ENCODE results near the gene RPS21.
"Not testable (repeated sequence)": the region's sequence is repeated elsewhere in the genome, so short reads cannot be mapped to it uniquely, and the experiment has no call there.

Gene RPS21

DNA sequence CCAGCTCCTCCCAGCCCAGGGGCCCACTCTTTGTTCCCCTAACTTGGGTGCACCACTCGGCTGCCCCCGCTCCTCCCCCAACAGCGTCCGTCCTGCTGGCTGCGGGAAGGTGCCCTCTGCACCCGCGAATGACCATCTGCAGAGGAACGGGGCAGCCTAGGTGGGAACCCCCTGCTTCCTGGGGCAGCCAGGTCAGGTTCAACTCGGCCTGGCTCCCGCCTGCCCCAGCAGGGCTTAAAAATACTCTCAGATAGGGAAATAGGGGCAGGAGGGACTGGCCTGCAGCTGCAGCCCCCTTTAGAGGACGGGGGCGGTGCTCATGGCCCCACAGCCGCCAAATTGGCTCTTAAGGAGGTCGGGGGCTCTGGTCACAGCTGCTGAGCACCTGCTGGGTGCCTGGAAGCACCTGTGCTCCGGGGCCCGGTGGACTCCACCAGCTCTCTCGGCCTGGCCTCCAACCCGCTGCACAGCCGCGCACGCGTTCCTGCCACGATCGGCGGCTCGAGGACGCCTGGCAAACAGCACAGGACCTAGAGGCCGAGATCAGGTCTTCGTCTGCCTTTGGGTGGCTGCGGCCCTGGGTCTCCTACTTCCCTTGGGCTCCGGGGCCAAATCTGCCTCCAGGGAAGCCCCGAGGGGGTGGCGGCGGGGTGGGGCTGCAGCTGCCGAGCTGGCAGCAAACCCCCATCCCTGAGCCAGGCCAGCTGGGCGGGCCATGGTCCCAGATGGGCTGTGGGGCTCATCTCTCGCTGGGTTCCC is 19.1 kb upstream of the RPS21 start:
- Mint-ChIP-seq H3K27me3 (peaks cover 2% of the 10 kb centered on the region), H3K4me3 (peak overlapping the region; percentile 66), H3K36me3 (no peaks in the 10 kb centered on the region), H3K4me1 (ENCODE audit: low read depth) (peaks cover 6% of the 10 kb centered on the region), H3K9me3 (ENCODE audit: low read depth) (no peaks in the 10 kb centered on the region), H3K27ac (no peak overlapping the region)

DNA sequence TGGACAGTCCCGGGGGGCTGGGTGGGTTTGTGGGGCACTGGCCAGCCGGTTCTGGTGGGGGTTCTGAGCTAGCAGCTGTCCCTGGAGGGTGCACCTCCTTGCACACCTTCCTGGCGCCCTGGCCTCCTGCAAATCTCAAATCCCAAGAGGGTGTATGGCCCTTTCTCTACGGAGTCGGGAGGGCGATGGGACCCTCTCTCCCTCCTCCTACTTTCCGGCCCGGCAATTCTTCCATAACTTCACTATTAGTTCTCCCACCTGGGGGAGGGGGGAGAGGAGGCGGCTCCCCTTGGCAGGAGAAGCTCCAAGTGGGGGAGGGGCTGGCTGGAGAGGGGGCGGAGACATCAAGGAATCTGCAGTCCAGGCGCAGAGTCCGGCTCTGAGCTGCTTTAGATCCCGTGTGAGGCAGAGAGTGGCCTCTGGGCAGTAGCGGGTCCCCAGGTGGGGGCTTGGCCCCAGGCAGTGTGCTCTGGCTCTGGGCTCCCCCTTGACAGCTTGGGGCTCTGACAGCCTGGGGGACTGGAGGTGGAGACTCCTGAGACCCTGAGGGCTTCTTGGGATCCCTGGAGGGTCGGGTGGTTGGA is 18.4 kb upstream of the RPS21 start:
- Mint-ChIP-seq H3K4me1 (ENCODE audit: low read depth) (peaks cover 6% of the 10 kb centered on the region), H3K4me3 (peak overlapping the region; percentile 10), H3K27ac (no peak overlapping the region), H3K36me3 (no peaks in the 10 kb centered on the region), H3K27me3 (peaks cover 2% of the 10 kb centered on the region), H3K9me3 (ENCODE audit: low read depth) (no peaks in the 10 kb centered on the region)

DNA sequence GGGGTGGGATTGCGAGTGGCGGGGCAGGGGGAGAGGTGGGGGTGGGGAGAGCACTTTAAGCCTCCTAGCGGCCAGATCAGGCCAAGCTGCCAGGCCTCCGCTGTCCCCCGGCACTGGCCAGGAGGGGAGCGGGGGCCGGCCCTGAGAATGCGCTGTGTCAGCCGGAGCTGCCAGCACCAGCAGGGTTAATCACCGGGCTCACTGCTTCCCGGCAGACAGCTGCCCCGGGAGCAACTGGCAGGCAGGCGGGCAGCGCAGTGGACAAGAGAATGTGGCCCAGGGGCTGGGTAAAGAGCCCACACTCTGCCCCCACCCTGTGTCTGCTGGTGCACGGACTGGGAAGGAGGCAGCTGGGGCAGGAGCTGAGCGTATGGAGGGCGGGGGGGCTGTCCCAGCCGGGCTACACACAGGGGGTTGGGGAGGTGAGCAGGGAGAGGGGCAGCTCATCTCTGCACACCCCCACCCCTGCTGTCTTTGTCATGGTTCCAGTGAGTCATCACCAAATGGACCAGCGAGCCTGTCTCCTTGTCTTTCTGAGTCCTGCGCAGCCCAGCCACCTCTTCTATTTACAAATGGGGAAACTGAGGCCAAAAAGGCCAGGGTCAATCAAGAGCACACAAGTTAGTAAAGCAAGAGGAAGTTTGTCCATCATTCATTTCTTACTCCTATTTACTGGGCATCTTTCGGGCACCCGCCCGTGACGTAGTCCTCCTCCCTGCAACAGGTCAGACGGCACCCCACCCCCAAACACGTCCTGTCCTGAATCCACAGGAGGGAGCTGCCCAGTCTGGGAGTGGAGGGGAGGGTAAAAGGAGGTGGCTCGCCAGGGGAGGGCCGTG is 17.7 kb upstream of the RPS21 start:
- Mint-ChIP-seq H3K9me3 (ENCODE audit: low read depth) (no peaks in the 10 kb centered on the region), H3K36me3 (no peaks in the 10 kb centered on the region), H3K27me3 (peaks cover 2% of the 10 kb centered on the region), H3K4me1 (ENCODE audit: low read depth) (peaks cover 6% of the 10 kb centered on the region), H3K27ac (no peak overlapping the region), H3K4me3 (no peak overlapping the region)

DNA sequence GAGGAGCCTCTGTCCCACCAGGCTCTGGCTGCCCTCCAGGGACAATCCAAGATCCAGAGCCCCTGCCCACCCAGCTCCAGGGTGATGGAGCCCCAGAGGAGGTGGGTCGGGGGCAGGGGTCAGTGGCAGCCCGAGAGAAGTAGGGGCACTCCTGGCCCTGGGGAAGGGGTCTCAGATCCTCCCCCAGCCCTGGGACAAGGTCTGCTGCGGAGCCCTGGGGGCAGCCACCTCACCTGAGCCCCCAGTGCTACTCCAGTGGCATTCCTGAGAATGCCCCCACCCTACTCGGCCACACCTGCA is 17.1 kb upstream of the RPS21 start:
- Mint-ChIP-seq H3K4me1 (ENCODE audit: low read depth) (peaks cover 6% of the 10 kb centered on the region), H3K27me3 (peaks cover 2% of the 10 kb centered on the region), H3K36me3 (no peaks in the 10 kb centered on the region), H3K4me3 (no peak overlapping the region), H3K9me3 (ENCODE audit: low read depth) (no peaks in the 10 kb centered on the region), H3K27ac (no peak overlapping the region)

DNA sequence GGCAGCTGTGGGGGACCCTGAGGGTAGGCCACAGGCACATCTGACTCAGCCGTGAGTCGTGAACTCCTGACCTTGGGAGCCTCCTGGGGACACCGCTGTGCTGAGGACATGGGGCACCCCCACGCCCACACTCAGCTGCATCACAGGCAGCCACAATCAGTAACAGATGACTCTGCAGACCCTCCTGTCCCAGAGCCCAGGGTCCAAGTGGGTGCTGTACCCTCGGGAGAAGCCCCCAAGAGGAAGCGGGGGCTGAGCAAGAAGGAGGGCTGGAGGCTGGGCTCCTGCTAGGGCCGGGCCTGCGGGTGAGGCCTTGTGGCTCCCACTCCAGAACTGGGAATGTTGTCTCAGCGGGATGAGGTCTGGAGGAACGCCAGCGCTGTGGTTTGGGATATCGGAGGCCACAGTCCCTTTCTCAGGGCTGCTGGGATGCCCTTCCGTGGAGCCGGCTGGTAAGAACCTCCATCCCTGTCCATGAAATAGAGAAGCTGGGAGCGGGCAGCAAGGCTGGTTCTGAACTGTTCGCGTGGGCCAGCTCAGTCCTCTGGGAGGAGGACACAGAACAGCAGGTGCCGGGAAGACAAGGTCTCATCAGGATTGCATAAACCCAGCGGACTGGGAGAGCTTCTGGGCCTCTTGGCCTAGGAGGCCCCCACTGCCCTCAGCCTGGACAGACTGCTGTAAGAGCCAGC is 16.6 kb upstream of the RPS21 start:
- no peak overlapping the region for H3K4me3 Mint-ChIP-seq
- H3K27me3 Mint-ChIP-seq = peaks cover 2% of the 10 kb centered on the region

DNA sequence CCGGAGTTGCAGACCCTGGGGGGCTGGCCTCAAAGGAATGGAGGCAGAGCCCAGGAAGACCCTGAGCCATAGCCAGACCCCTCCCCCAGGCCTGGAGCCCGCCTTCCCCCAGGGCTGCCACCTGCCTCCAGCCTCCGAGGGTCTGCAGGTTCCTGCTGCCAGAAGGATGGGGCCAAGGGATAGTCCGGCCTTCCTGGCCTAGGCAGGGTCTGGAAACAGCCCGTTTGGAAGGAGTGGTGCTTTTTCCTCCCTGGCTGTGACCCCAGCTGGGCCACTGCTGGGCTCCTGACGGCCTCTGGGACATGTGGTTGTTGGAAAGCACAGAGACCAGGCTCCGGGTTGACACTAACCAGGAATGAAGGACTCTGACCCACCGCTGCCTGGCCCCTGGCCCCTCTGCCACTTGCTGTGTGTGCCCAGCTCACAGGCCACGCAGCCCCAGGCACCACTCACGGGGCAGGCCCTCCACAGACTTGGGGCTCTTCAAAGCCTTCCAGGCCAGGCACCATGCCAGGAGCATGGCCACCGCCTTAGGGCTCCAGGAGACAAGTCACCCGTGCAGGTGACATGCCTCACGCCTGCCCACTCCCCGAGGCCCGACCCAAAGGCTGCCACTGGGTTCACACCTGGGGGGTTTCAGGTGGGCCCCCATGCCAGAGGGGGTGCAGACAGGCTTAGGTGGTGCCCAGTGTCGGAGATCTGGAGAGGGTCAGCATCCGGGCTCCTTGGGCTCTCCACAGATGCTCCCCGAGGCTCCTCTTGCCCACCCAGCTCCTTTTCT is 15.9 kb upstream of the RPS21 start:
- Mint-ChIP-seq H3K36me3 (no peaks in the 10 kb centered on the region), H3K27ac (no peak overlapping the region), H3K4me1 (ENCODE audit: low read depth) (peaks cover 6% of the 10 kb centered on the region), H3K27me3 (peaks cover 2% of the 10 kb centered on the region), H3K9me3 (ENCODE audit: low read depth) (no peaks in the 10 kb centered on the region), H3K4me3 (no peak overlapping the region)

More for the DNA sequence above, 16.6 kb upstream of the RPS21 start:
- Mint-ChIP-seq H3K27ac (no peak overlapping the region), H3K9me3 (ENCODE audit: low read depth) (no peaks in the 10 kb centered on the region), H3K4me1 (ENCODE audit: low read depth) (peaks cover 6% of the 10 kb centered on the region), H3K36me3 (no peaks in the 10 kb centered on the region)

DNA sequence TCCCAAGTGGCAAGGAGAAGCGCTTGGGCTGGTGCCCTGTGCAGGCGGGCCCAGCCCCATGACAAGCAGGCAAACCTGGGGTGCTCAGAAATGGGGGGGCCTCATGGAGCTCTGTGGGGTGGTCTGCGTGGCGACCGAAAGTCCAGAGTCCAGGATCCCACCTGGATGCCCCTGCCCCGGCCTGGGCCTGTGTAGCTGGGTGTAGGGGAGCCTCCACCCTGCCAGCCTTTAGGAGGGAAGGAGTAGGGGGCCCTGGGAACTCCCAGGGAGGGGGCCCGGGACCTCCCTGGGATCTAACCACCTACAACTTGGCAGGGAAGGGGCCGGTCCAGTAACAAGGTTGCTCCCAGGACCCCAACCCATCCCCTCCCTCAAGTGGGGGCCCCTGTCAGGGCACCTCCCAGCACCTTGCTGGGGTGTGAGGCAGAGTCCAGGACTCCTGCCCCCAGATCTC is 15.3 kb upstream of the RPS21 start:
- Mint-ChIP-seq H3K27me3 (peaks cover 2% of the 10 kb centered on the region), H3K9me3 (ENCODE audit: low read depth) (no peaks in the 10 kb centered on the region), H3K4me3 (no peak overlapping the region), H3K36me3 (no peaks in the 10 kb centered on the region), H3K27ac (no peak overlapping the region), H3K4me1 (ENCODE audit: low read depth) (peaks cover 6% of the 10 kb centered on the region)

DNA sequence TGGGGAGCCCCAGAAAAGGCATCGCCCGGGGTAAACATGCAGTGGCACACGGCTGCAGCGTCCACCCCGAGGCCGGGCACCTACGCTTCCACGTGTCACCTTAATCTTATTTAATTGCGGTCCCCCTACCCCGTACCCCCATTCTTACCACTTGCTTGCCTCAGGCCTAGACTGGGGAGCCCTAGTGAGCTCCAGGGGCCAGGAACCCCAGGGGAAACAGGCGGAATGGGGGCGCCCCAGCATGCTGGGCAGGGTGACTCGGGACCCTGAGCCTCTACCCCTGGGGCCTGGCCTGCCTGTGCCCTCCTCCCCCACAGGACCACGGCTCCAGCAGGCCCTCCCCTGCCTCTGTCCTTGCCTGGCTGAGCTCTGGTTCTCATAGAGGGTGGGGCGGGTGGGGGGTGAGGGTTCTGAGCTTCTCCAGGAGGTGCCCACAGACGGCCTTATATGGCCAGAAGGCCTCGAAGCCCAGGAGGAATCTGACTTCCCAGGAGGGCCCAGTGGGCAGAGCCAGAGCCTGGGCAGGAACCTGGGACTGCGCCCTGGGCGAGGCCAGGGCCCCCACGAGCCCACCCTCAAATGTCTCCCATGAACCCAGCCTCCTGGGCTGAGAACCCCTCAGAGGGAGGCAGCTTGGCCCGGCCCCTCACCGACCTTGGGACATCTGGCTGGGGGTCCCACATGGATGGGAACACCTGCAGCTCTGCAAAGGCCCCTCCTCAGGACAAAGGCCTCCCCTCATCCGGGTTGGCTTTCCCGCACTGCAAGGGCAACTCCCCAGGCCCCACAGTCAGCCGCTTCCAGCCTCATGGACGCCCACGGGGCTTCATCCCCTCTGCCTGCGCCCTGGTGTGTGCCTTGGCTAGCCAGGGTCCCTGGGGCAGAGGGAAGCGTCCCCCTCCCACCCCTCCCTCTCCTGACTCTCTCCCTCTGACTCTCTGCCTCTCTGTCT is 14.6 kb upstream of the RPS21 start:
- peaks cover 6% of the 10 kb centered on the region for H3K4me1 Mint-ChIP-seq (ENCODE audit: low read depth)
- no peaks in the 10 kb centered on the region for H3K36me3 Mint-ChIP-seq
- peaks cover 2% of the 10 kb centered on the region for H3K27me3 Mint-ChIP-seq
- H3K4me3 Mint-ChIP-seq = no peak overlapping the region
- no peak overlapping the region for H3K27ac Mint-ChIP-seq
- no peaks in the 10 kb centered on the region for H3K9me3 Mint-ChIP-seq (ENCODE audit: low read depth)

DNA sequence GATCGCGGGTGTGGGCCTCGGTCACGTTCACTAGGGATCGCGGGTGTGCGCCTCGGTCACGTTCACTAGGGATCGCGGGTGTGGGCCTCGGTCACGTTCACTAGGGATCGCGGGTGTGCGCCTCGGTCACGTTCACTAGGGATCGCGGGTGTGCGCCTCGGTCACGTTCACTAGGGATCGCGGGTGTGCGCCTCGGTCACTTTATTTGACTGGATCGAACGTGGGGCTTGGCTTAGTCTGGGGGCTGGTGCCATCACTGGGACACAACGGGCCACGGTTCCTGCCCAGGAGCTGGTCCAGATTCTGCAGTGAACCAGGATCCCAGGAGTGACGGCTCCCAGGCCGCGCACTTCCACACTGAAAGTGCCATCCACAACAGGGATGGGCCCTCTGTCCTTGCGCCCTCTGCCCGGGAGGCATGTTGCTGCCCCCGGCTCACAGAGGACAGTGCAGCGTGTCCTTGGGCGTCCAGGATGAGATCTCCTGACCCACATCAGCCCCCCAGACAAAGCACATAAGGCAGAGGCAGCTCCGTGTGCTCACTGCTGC is 13.2 kb upstream of the RPS21 start:
- not testable (repeated sequence) for H3K4me3 Mint-ChIP-seq, H3K36me3 Mint-ChIP-seq

DNA sequence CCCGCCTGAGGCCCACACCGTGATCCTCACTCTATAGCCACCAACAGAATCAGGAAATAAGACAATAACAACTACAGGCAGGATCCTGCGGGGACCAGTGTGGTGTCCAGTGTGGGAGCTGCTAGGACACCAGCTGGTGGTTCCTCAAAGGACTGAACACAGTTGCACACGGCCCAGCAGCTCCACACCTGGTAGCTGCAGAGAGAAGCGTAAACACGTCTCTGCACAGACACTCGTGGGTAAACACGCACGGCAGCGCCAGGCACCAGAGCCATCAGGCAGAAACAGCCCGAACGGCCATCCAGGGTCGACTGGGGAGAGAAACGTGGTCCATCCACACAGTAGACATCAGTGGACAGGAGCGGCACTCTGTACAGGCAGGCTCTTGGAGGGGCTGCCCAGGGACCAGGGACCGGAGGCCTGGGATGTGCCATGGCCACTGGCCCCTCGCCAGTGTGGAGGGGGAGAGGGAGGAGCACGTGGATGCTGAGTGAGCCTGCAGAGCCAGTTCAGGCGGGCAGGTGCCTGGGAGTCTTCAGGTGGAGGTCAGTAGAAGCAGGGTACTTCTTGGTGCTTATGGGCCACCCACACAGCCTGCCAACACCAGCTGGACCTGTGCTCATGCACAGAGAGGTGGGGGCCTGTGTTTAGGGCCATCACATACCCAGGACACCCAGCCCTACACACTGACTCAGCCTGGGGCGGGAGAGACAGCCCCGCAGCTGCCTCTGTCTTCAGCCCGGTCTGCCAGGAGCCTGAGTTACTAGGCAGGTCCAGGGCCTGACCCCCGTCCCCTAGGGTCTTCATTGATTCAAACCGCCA is 12.4 kb upstream of the RPS21 start:
- H3K4me3 Mint-ChIP-seq = no peak overlapping the region
- no peak overlapping the region for H3K27ac Mint-ChIP-seq
- H3K27me3 Mint-ChIP-seq = no peaks in the 10 kb centered on the region
- peaks cover under 1% of the 10 kb centered on the region for H3K4me1 Mint-ChIP-seq (ENCODE audit: low read depth)
- no peaks in the 10 kb centered on the region for H3K9me3 Mint-ChIP-seq (ENCODE audit: low read depth)
- H3K36me3 Mint-ChIP-seq = no peaks in the 10 kb centered on the region

More for the DNA sequence above, 13.2 kb upstream of the RPS21 start:
- not testable (repeated sequence) for H3K27ac Mint-ChIP-seq; H3K27me3 Mint-ChIP-seq; H3K4me1 Mint-ChIP-seq (ENCODE audit: low read depth); H3K9me3 Mint-ChIP-seq (ENCODE audit: low read depth)

DNA sequence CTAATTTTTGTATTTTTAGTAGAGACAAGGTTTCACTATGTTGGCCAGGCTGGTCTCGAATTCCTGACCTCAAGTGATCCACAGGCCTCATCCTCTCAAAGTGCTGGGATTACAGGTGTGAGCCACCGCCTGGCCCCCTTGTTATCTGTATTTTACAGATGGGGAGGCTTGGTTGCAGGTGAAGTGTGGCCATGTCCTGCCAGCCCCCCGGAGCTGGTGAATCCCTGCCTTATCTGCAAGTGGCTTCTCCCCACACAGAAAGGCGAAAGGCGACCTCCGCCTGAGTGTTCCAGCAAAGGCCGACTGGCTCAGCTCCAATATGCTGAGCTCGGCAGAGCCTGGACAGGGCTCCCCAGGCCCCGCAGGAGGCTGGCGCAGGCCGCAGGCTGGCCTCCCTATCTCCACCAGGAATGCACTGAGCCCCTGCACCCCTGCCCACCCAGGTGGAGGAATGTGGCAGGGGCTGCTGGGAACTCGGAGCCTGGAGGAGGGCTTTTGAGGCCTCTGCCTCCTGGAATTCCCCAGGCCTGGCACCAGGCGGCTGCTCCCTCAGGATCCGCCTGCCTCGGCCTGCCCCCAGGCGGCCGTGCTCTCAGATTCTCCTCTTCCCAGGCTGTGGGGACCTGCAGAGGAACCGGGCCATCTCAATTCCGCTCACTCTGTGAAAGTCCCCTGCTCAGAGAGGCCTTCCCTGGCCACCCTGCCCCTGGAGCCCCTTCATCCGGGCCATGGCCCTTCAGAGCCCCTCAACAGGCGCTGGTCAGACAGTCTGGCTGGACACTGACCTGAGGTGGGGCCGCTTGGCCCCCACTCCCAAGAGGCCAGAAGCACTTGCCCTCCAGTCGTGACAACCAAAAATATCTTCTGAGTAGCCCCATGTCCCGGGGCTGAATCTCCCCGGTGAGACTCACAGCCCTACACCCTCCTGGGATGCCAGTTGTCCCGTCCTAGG is 10.5 kb upstream of the RPS21 start:
- no peak overlapping the region for H3K4me3 Mint-ChIP-seq
- H3K27me3 Mint-ChIP-seq = no peaks in the 10 kb centered on the region
- H3K4me1 Mint-ChIP-seq (ENCODE audit: low read depth) = no peaks in the 10 kb centered on the region
- H3K9me3 Mint-ChIP-seq (ENCODE audit: low read depth) = no peaks in the 10 kb centered on the region
- H3K36me3 Mint-ChIP-seq = no peaks in the 10 kb centered on the region
- no peak overlapping the region for H3K27ac Mint-ChIP-seq

DNA sequence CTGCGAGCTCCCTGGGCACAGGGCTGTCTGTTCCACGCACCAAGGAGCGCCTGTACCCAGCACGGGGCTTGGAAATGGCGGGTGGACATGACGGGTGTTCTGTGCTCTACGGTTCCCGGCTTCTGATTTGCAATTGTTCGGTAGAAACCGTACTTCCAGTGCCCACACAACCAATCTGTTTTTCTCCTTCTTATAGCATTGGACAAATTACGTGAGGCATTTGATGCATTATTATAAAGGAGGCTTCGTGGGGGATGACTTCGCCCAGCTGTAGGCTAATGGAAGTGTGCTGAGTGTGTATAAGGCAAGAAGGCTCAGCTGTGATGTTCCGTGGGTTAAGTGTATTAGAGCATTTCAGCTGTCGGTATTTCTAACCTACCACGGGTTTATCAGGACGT is 9.8 kb upstream of the RPS21 start:
- H3K36me3 Mint-ChIP-seq = peaks cover 4% of the 10 kb centered on the region

More for the DNA sequence above, 9.8 kb upstream of the RPS21 start:
- Mint-ChIP-seq H3K27me3 (no peaks in the 10 kb centered on the region), H3K9me3 (ENCODE audit: low read depth) (peaks cover 3% of the 10 kb centered on the region), H3K4me1 (ENCODE audit: low read depth) (peaks cover 2% of the 10 kb centered on the region), H3K27ac (no peak overlapping the region), H3K4me3 (no peak overlapping the region)

Measured in activated naive CD8-positive, alpha-beta T cell (primary cell).